ENCODE data around the gene CSK. TPM values are rescaled to one million over a fixed set of nuclear protein-coding genes. Genes with fewer than 3 reads are reported as not detected.

CSK gene
- total RNA-seq, 2 experiments from 2014 or later = 112 to 355 TPM

- ChIA-PET POLR2A (interaction anchor here (1.0 to 2.9 kb wide), 2 partner anchors 10 to 11 kb away, joined by 3 to 12 read pairs; no protein-coding TSS in a partner anchor), CTCF (ENCODE audit: unreplicated experiment) (no interaction called here)
- H3K9me2 ChIP-seq (ENCODE audit: insufficient read depth, low read length) = no peaks in the 10 kb centered on the region
- BruUV-seq (replicated peaks) = no TSS peak
- peaks cover 2% of the 10 kb centered on the region; the same call in 1 of the 2 replicates for H3K36me3 ChIP-seq (ENCODE audit: insufficient read depth, low read length)
- H3K27ac ChIP-seq (ENCODE audit: low read depth, low read length, poor library complexity, severe bottlenecking) = no peak overlapping the region
- TF ChIP-seq CTCF (conservative IDR thresholded peaks at IDR 0.05; ENCODE audit: low read length) (no peak), EZH2phosphoT487 (IDR thresholded peaks at IDR 0.05; ENCODE audit: borderline replicate concordance, low read depth, low read length) (no peak)
- no peak overlapping the region for H3K4me2 ChIP-seq (ENCODE audit: low read length)
- no peaks in the 10 kb centered on the region for H3K9me3 ChIP-seq (ENCODE audit: low read length)
- H3K4me3 ChIP-seq (ENCODE audit: low read depth, low read length, poor library complexity, severe bottlenecking) = no peak overlapping the region
- DNase-seq (ENCODE audit: low spot score) = no peak
- H3K79me2 ChIP-seq (ENCODE audit: insufficient read depth, low read depth, low read length) = no peaks in the 10 kb centered on the region
- peaks cover 23% of the 10 kb centered on the region for H3K4me1 ChIP-seq (ENCODE audit: insufficient read depth, low read length, poor library complexity, severe bottlenecking)
- no peak overlapping the region for H2AFZ ChIP-seq (ENCODE audit: low read length)
- intact Hi-C loops (cut with micrococcal nuclease; ENCODE audit: unreplicated experiment) = no loop called here
- H4K20me1 ChIP-seq (ENCODE audit: insufficient read depth, low read length) = no peaks in the 10 kb centered on the region
These were observed 50.1 kb downstream of the CSK start for GRCh38 chr15:74831813-74832495.

GRCh38 chr15:74832826-74833225 is 50.9 kb downstream of the CSK start:
- Histone ChIP-seq H3K79me2 (ENCODE audit: insufficient read depth, low read depth, low read length) (no peaks in the 10 kb centered on the region), H3K9me3 (ENCODE audit: low read length) (no peaks in the 10 kb centered on the region), H3K9me2 (ENCODE audit: insufficient read depth, low read length) (no peaks in the 10 kb centered on the region), H3K4me3 (ENCODE audit: low read depth, low read length, poor library complexity, severe bottlenecking) (no peak overlapping the region), H3K4me1 (ENCODE audit: insufficient read depth, low read length, poor library complexity, severe bottlenecking) (peaks cover 23% of the 10 kb centered on the region), H3K36me3 (ENCODE audit: insufficient read depth, low read length) (peaks cover 2% of the 10 kb centered on the region; the same call in 1 of the 2 replicates), H3K27ac (ENCODE audit: low read depth, low read length, poor library complexity, severe bottlenecking) (no peak overlapping the region), H4K20me1 (ENCODE audit: insufficient read depth, low read length) (no peaks in the 10 kb centered on the region), H3K4me2 (ENCODE audit: low read length) (no peak overlapping the region), H2AFZ (ENCODE audit: low read length) (no peak overlapping the region)
- POLR2A ChIA-PET = interaction anchor here (1.0 kb wide), 1 partner anchor 11 kb away, joined by 3 read pairs; no protein-coding TSS in a partner anchor
- TF ChIP-seq CTCF (conservative IDR thresholded peaks at IDR 0.05; ENCODE audit: low read length) (no peak), EZH2phosphoT487 (IDR thresholded peaks at IDR 0.05; ENCODE audit: borderline replicate concordance, low read depth, low read length) (no peak)
- intact Hi-C loops (cut with micrococcal nuclease; ENCODE audit: unreplicated experiment) = no loop called here
- no peak for DNase-seq (ENCODE audit: low spot score)
- CTCF ChIA-PET (ENCODE audit: unreplicated experiment) = no interaction called here
- BruUV-seq (replicated peaks) = no TSS peak

GRCh38 chr15:74833376-74834107 is 51.7 kb downstream of the CSK start:
- TF ChIP-seq EZH2phosphoT487 (IDR thresholded peaks at IDR 0.05; ENCODE audit: borderline replicate concordance, low read depth, low read length) (no peak), CTCF (conservative IDR thresholded peaks at IDR 0.05; ENCODE audit: low read length) (no peak)
- no peaks in the 10 kb centered on the region for H3K9me3 ChIP-seq (ENCODE audit: low read length)
- H3K4me1 ChIP-seq (ENCODE audit: insufficient read depth, low read length, poor library complexity, severe bottlenecking) = peaks cover 23% of the 10 kb centered on the region
- H3K9me2 ChIP-seq (ENCODE audit: insufficient read depth, low read length) = no peaks in the 10 kb centered on the region
- no peaks in the 10 kb centered on the region for H4K20me1 ChIP-seq (ENCODE audit: insufficient read depth, low read length)
- H3K4me3 ChIP-seq (ENCODE audit: low read depth, low read length, poor library complexity, severe bottlenecking) = no peak overlapping the region
- intact Hi-C loops (cut with micrococcal nuclease; ENCODE audit: unreplicated experiment) = no loop called here
- peaks cover 2% of the 10 kb centered on the region; the same call in 1 of the 2 replicates for H3K36me3 ChIP-seq (ENCODE audit: insufficient read depth, low read length)
- H3K4me2 ChIP-seq (ENCODE audit: low read length) = no peak overlapping the region
- CTCF ChIA-PET (ENCODE audit: unreplicated experiment) = no interaction called here
- H3K27ac ChIP-seq (ENCODE audit: low read depth, low read length, poor library complexity, severe bottlenecking) = no peak overlapping the region
- POLR2A ChIA-PET = no interaction called here
- no peak overlapping the region for H2AFZ ChIP-seq (ENCODE audit: low read length)
- H3K79me2 ChIP-seq (ENCODE audit: insufficient read depth, low read depth, low read length) = no peaks in the 10 kb centered on the region
- BruUV-seq (replicated peaks) = no TSS peak
- DNase-seq (ENCODE audit: low spot score) = no peak

All from OCI-LY7 (cell line).